ENCODE results near the gene CALM1.

CALM1 gene

DNA sequence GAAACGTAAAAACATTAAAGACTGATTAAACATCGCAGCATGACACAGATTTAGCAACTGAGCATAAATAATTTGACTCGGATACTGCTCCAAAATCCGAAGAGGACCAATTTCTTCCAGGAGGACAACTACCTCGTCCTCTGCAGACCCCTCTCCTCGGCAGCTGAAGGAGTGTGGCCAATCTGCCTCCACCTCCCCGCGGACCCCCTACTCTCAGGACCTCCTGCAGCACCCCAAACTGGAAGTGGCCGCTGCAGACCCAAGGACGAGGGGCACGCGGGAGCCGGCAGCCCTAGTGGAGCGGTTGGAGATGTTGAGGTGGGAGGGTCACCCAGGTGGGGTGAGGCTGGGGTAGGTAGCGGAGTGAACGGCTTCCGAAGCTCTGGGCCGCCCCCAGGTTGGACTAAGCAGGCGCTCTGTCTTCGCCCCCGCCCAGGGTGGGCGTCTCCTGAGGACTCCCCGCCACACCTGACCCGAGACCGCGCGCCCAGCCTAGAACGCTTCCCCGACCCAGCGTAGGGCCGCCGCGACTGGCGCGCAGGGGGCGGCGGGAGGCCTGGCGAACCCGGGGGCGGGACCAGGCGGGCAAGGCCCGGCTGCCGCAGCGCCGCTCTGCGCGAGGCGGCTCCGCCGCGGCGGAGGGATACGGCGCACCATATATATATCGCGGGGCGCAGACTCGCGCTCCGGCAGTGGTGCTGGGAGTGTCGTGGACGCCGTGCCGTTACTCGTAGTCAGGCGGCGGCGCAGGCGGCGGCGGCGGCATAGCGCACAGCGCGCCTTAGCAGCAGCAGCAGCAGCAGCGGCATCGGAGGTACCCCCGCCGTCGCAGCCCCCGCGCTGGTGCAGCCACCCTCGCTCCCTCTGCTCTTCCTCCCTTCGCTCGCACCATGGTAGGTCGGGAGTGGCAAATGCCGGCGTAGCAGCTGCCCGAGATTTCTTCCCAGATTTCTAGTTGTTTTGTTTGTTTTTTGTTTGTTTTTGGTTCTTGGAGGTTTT is at the start of gene CALM1:
Gene CALM1, plus strand, starts transcription at position 689 of the 999 bp plus-strand sequence. Its CDS starts 202 bp downstream, at position 891.
- peak within 1 kb of the TSS; percentile 98 for H3K4me3 ChIP-seq
- peak within 1 kb of the TSS; percentile 93 for H3K9ac ChIP-seq (ENCODE audit: insufficient read length)
- no peaks in the 10 kb centered on the region for H3K9me3 ChIP-seq (ENCODE audit: low read depth, low read length)
- TF ChIP-seq EZH2 (IDR thresholded peaks at IDR 0.05): no peak
- TF ChIP-seq FOXP2 (optimal IDR thresholded peaks at IDR 0.05; ENCODE audit: control extremely low read depth, extremely low read length, insufficient read depth): no peak
- TF ChIP-seq POLR2AphosphoS5 (IDR thresholded peaks at IDR 0.05; ENCODE audit: borderline replicate concordance, low read depth, low read length): peak; percentile 99
- DNase-seq (ENCODE audit: low read depth, low spot score): peak; percentile 80
- H3K27ac ChIP-seq: no peak within 1 kb of the TSS
- peaks cover 14% of the 10 kb centered on the region for H3K36me3 ChIP-seq (ENCODE audit: insufficient read depth, low read length)

DNA sequence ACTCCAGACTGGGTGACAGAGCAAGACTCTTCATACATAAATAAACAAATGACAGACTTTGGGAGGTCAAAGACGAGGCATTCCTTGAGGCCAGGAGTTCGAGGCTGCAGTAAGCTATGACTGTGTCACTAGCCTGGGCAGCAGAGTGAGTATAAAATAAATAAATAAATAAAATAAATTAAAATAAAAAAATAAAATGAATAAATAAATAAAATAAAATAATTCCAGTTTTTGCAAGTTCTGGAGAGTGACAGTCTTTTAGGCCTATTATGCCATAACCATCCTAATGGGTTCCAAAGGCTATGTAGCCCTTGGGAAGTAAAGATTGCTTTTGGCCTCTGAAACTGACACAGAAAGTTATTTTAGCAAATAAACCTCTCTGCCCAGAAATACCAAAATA is 48.6 kb upstream of the CALM1 start:
- H3K36me3 ChIP-seq (ENCODE audit: insufficient read depth, low read length): no peaks in the 10 kb centered on the region
- no peak overlapping the region for H3K4me3 ChIP-seq
- TF ChIP-seq EZH2 (IDR thresholded peaks at IDR 0.05): no peak
- TF ChIP-seq POLR2AphosphoS5 (IDR thresholded peaks at IDR 0.05; ENCODE audit: borderline replicate concordance, low read depth, low read length): no peak
- no peak for TF ChIP-seq FOXP2 (optimal IDR thresholded peaks at IDR 0.05; ENCODE audit: control extremely low read depth, extremely low read length, insufficient read depth)
- no peaks in the 10 kb centered on the region for H3K9me3 ChIP-seq (ENCODE audit: low read depth, low read length)
- DNase-seq (ENCODE audit: low read depth, low spot score): no peak
- H3K27ac ChIP-seq: no peak overlapping the region
- no peak overlapping the region for H3K9ac ChIP-seq (ENCODE audit: insufficient read length)

DNA sequence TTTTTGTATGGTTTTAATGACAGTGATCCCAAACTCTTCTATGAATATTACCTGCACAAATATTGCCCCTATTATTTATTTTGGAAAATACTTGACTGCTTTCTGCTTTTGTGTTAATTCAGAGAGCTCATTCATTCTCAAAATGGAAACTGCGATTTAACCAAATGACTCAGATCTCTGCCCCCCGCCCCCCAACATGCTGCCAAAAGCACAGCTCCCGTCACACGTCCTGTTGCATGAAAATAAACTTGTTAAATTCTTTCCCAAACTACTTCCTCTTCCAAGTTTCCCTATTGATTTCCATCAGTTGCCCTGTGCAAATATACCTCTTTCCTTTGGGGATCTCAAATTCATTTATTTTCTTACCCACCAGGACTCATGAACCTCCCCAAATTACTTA is 47.1 kb upstream of the CALM1 start:
- TF ChIP-seq FOXP2 (optimal IDR thresholded peaks at IDR 0.05; ENCODE audit: control extremely low read depth, extremely low read length, insufficient read depth) (no peak), POLR2AphosphoS5 (IDR thresholded peaks at IDR 0.05; ENCODE audit: borderline replicate concordance, low read depth, low read length) (no peak), EZH2 (IDR thresholded peaks at IDR 0.05) (no peak)
- H3K27ac ChIP-seq: no peak overlapping the region
- no peak overlapping the region for H3K9ac ChIP-seq (ENCODE audit: insufficient read length)
- no peak overlapping the region for H3K4me3 ChIP-seq
- H3K9me3 ChIP-seq (ENCODE audit: low read depth, low read length): no peaks in the 10 kb centered on the region
- H3K36me3 ChIP-seq (ENCODE audit: insufficient read depth, low read length): no peaks in the 10 kb centered on the region
- no peak for DNase-seq (ENCODE audit: low read depth, low spot score)

DNA sequence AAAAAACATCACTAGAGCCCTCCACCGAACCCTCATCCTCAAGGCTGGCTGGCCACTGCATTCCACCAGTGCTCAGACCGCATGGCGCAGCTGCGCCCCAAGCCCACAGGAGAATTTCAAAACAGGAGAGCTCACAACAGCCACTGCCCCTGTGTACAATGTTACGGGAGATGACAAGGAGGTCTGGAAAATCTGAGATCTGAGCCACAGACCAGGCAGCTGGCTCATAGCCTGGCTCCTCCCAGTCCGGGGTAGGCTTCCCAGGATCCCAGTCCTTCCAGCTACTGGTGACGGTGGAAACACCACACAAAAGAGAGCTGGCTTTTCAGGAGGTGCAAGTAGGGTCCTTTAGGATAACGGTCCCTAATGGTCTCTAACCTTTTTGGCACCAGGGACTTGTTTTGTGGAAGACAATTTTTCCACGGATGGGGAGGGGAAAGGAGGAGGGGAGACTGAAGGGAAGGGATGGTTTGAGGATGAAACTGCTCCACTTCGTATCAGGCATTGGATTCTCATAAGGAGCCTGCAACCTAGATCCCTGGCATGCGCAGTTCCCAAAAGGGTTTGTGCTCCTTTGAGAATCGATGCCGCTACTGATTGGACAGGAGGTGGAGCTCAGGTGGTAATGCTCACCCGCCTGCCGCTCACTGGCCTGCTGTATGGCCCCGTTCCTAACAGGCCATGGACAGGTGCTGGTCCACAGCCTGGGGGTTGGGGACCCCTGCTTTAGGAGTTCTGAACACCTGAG is 42.1 kb upstream of the CALM1 start:
- no peaks in the 10 kb centered on the region for H3K36me3 ChIP-seq (ENCODE audit: insufficient read depth, low read length)
- no peak overlapping the region for H3K4me3 ChIP-seq
- H3K9me3 ChIP-seq (ENCODE audit: low read depth, low read length): no peaks in the 10 kb centered on the region
- TF ChIP-seq POLR2AphosphoS5 (IDR thresholded peaks at IDR 0.05; ENCODE audit: borderline replicate concordance, low read depth, low read length) (no peak), EZH2 (IDR thresholded peaks at IDR 0.05) (no peak), FOXP2 (optimal IDR thresholded peaks at IDR 0.05; ENCODE audit: control extremely low read depth, extremely low read length, insufficient read depth) (no peak)
- no peak overlapping the region for H3K27ac ChIP-seq
- no peak for DNase-seq (ENCODE audit: low read depth, low spot score)
- no peak overlapping the region for H3K9ac ChIP-seq (ENCODE audit: insufficient read length)

DNA sequence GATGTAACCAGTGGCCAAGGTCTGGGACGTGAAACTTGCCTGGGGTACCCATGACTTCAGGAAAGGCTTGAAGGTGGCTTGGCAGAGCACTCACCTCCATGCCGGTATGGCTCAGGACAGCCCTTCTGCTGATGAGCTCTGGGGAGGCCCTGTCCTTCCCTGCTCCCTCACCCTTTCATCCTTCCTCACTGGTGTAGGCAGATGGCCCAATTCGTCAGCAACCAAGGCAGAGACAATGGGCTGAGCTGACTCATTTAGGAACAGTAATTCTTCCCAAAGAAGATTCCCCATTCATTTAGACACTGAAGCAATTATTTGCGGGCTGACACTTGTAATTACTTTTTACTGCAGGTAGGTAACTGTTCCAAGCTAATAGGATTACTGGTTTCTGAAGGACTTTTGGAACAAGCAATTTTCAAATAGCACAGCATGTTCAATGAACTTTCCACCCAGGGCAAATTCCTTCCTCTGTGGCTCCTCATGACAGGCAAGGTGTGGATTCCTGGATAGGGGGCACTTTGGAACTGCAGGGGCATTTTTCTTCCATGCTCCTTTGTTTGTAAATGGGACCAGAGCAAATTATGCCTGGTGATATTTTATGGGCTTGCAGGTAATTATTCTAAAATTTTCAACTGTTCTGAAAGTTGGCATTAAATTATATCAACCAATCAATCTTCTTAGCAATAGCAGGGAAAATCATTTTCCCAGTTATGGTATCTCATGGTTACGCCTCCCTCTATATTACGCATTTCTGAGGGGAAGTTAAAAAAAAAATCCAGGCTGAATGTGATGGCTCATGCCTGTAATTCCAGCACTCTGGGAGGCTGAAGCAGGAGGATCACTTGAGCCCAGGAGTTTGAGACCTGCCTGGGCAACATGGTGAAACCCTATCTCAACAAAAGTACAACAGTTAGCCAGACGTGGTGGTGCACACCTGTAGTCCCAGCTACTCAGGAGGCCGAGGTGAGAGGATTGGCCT is 41.0 kb upstream of the CALM1 start:
- Histone ChIP-seq H3K36me3 (ENCODE audit: insufficient read depth, low read length) (no peaks in the 10 kb centered on the region), H3K9ac (ENCODE audit: insufficient read length) (no peak overlapping the region), H3K27ac (no peak overlapping the region), H3K9me3 (ENCODE audit: low read depth, low read length) (no peaks in the 10 kb centered on the region), H3K4me3 (no peak overlapping the region)
- no peak for DNase-seq (ENCODE audit: low read depth, low spot score)
- TF ChIP-seq EZH2 (IDR thresholded peaks at IDR 0.05) (no peak), POLR2AphosphoS5 (IDR thresholded peaks at IDR 0.05; ENCODE audit: borderline replicate concordance, low read depth, low read length) (no peak), FOXP2 (optimal IDR thresholded peaks at IDR 0.05; ENCODE audit: control extremely low read depth, extremely low read length, insufficient read depth) (no peak)

DNA sequence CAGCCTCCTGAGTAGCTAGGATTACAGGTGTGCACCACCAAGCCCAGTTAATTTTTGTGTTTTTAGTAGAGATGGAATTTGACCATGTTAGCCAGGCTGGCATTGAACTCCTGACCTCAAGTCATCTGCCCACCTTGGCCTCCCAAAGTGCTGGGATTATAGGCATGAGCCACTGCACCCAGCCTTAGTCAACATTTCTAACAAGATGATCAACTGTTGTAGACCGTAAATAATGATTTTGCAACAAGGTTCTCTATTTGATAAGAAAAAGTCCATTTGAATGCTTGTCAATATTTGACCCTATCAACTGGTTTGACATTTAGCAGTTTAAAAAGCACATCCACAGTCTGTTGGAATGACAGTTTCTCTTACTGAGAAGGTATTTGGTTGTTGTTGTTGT is 39.9 kb upstream of the CALM1 start:
- no peak for DNase-seq (ENCODE audit: low read depth, low spot score)
- TF ChIP-seq POLR2AphosphoS5 (IDR thresholded peaks at IDR 0.05; ENCODE audit: borderline replicate concordance, low read depth, low read length): no peak
- TF ChIP-seq FOXP2 (optimal IDR thresholded peaks at IDR 0.05; ENCODE audit: control extremely low read depth, extremely low read length, insufficient read depth): no peak
- TF ChIP-seq EZH2 (IDR thresholded peaks at IDR 0.05): no peak

DNA sequence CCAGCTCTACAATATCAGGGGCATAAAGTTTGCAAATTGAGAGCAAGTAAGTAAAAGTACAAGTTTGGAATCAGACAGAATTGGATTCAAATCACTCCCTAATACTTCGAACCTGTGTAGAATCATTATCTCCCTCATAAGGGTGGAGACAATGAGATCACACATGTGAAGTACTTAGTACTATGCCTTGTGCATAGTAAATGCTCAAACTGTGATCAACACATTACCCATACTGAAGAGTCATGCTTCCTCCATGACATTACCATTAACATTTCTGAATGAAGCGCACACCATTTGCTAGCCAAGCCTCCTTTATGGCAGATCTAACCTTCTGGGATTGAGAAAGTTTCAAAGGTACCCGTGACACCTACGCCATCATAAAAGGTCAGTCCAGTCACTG is 38.5 kb upstream of the CALM1 start:
- TF ChIP-seq EZH2 (IDR thresholded peaks at IDR 0.05) (no peak), POLR2AphosphoS5 (IDR thresholded peaks at IDR 0.05; ENCODE audit: borderline replicate concordance, low read depth, low read length) (no peak), FOXP2 (optimal IDR thresholded peaks at IDR 0.05; ENCODE audit: control extremely low read depth, extremely low read length, insufficient read depth) (no peak)
- no peaks in the 10 kb centered on the region for H3K36me3 ChIP-seq (ENCODE audit: insufficient read depth, low read length)
- H3K27ac ChIP-seq: no peak overlapping the region
- H3K9ac ChIP-seq (ENCODE audit: insufficient read length): no peak overlapping the region
- no peak for DNase-seq (ENCODE audit: low read depth, low spot score)
- no peaks in the 10 kb centered on the region for H3K9me3 ChIP-seq (ENCODE audit: low read depth, low read length)
- H3K4me3 ChIP-seq: no peak overlapping the region

More for the DNA sequence above, 39.9 kb upstream of the CALM1 start:
- Histone ChIP-seq H3K4me3 (no peak overlapping the region), H3K27ac (no peak overlapping the region), H3K36me3 (ENCODE audit: insufficient read depth, low read length) (no peaks in the 10 kb centered on the region), H3K9ac (ENCODE audit: insufficient read length) (no peak overlapping the region), H3K9me3 (ENCODE audit: low read depth, low read length) (no peaks in the 10 kb centered on the region)
